HCT116 (cell line): ENCODE data around the gene WDSUB1. TPM values are rescaled to one million over a fixed set of nuclear protein-coding genes. Genes with fewer than 3 reads are reported as not detected.

Source experiments
- ATAC-seq: fragments of 200-7000 bp; cut with Tn5 transposase; 2 replicates; pipeline ENCODE4 v1.9.1; 2020; ENCODE audit warnings: mild to moderate bottlenecking, moderate library complexity
- BruUV-seq: library from RNA; stranded (reverse); fragments of 400-500 nt; replicated peaks from 2 replicates; lab custom pipeline; 2021; lab: Mats Ljungman, UMichigan
- CTCF ChIA-PET: fragments of 300-600 bp; sonication (Branson Sonifier 250); formaldehyde crosslinking; loops from one replicate; lab custom pipeline; 2021; ENCODE audit warnings: antibody characterized with exemption; lab: Charles Lee
- POLR2A ChIA-PET: fragments of 300-600, 350-600 bp; sonication (Branson Sonifier 250); formaldehyde crosslinking; loops from one replicate; lab custom pipeline; 2021; ENCODE audit warnings: antibody characterized with exemption; lab: Charles Lee
- RAD21 ChIA-PET, 2 experiments: fragments of 300-600 bp; sonication (Branson Sonifier 250); formaldehyde crosslinking; loops; one replicate each; lab custom pipeline; 2023; ENCODE audit warnings: low total read pairs in 2 of 2; ENCODE audit not compliant: uncharacterized antibody in 2 of 2, unreplicated experiment in 2 of 2, low non-redundant PET in 1 of 2; lab: Charles Lee
- DNase-seq: peaks from one replicate; pipeline ENCODE4 v3.0.0-alpha.2; 2010; ENCODE audit warnings: low read depth, low spot score
- H2AFZ ChIP-seq: fragments of 200-600 bp; shearing (Covaris generic), sonication (generic); 2 replicates; pipeline ENCODE4 v1.6.1; 2017; ENCODE audit warnings: low read depth, mixed run types, mixed read lengths, antibody characterized with exemption, low read length; ENCODE audit not compliant: poor library complexity, severe bottlenecking
- H3K27ac ChIP-seq: 2 replicates; pipeline ENCODE4 v1.5.1; 2012; ENCODE audit warnings: low read depth, low read length
- H3K27me3 ChIP-seq: fragments of 200-600 bp; sonication (generic); 2 replicates; pipeline ENCODE4 v1.6.1; 2016; ENCODE audit warnings: mixed run types, low read length, mixed read lengths; ENCODE audit not compliant: insufficient read depth
- H3K36me3 ChIP-seq, 2 experiments: fragments of 200-500 bp in 1 of 2; fragments of 200-600 bp in 1 of 2; sonication (Bioruptor generic) in 1 of 2; sonication (generic) in 1 of 2; 2 replicates each; pipeline versions ENCODE4 v1.5.1 to v1.6.1; 2014 to 2016; ENCODE audit warnings: low read length in 2 of 2, inconsistent platforms in 1 of 2, mixed read lengths in 1 of 2, mixed run types in 1 of 2; ENCODE audit not compliant: insufficient read depth in 2 of 2, control insufficient read depth in 1 of 2
- H3K4me1 ChIP-seq, 2 experiments: fragments of 200-600 bp in 1 of 2; sonication (generic) in 1 of 2; 2 replicates each; pipeline versions ENCODE4 v1.5.1 to v1.6.1; 2012 to 2017; ENCODE audit warnings: low read length in 2 of 2, inconsistent platforms in 1 of 2, mild to moderate bottlenecking in 1 of 2, mixed read lengths in 1 of 2, mixed run types in 1 of 2, moderate library complexity in 1 of 2; ENCODE audit not compliant: insufficient read depth in 2 of 2, control insufficient read depth in 1 of 2
- H3K4me2 ChIP-seq: fragments of 200-600 bp; sonication (generic); 2 replicates; pipeline ENCODE4 v1.6.1; 2017; ENCODE audit warnings: mixed run types, low read length, mixed read lengths
- H3K4me3 ChIP-seq, 2 experiments: fragments of 200-600 bp in 1 of 2; sonication (generic) in 1 of 2; replicated peaks in 1 of 2; 2 replicates each; pipeline ENCODE4 v1.5.1; 2011 to 2016; ENCODE audit warnings: low read length in 2 of 2, control low read depth in 1 of 2, low read depth in 1 of 2, mild to moderate bottlenecking in 1 of 2, mixed read lengths in 1 of 2, mixed run types in 1 of 2
- H3K79me2 ChIP-seq: fragments of 200-600 bp; sonication (generic); 2 replicates; pipeline ENCODE4 v1.6.1; 2017; ENCODE audit warnings: mild to moderate bottlenecking, mixed run types, low read length, moderate library complexity, mixed read lengths; ENCODE audit not compliant: insufficient read depth
- H3K9ac ChIP-seq: fragments of 200-600 bp; sonication (generic); 2 replicates; pipeline ENCODE4 v1.6.1; 2016; ENCODE audit warnings: low read length, mixed read lengths
- H3K9me2 ChIP-seq: fragments of 200-600 bp; sonication (generic), shearing (Covaris generic); 2 replicates; pipeline ENCODE4 v1.6.1; 2017; ENCODE audit warnings: mixed run types, mild to moderate bottlenecking, moderate library complexity; ENCODE audit not compliant: insufficient read depth
- H3K9me3 ChIP-seq, 2 experiments: fragments of 200-500 bp in 1 of 2; fragments of 200-600 bp in 1 of 2; sonication (Bioruptor generic) in 1 of 2; sonication (generic) in 1 of 2; 2 replicates each; pipeline ENCODE4 v1.6.1; 2014 to 2017; ENCODE audit warnings: low read length in 2 of 2, mixed read lengths in 2 of 2, inconsistent platforms in 1 of 2, low read depth in 1 of 2, mild to moderate bottlenecking in 1 of 2, mixed run types in 1 of 2, moderate library complexity in 1 of 2; ENCODE audit not compliant: control insufficient read depth in 1 of 2, insufficient read depth in 1 of 2
- H4K20me1 ChIP-seq: fragments of 200-600 bp; sonication (generic), shearing (Covaris generic); 2 replicates; pipeline ENCODE4 v1.6.1; 2017; ENCODE audit warnings: mixed run types, mild to moderate bottlenecking, moderate library complexity; ENCODE audit not compliant: insufficient read depth
- ATF3 ChIP-seq: IDR thresholded peaks from 2 replicates; pipeline ENCODE4 v1.6.1; 2012
- TCF7L2 ChIP-seq: IDR thresholded peaks from 2 replicates; pipeline ENCODE4 v1.7.0; 2011; ENCODE audit warnings: borderline replicate concordance, inconsistent platforms; ENCODE audit not compliant: insufficient read depth, insufficient read length; ENCODE audit errors: extremely low read depth
- intact Hi-C: fragments of 100-400 bp; cut with micrococcal nuclease; formaldehyde crosslinking; loops from 2 replicates; pipeline ENCODE4 v1.10.0; 2022
- total RNA-seq: library from RNA; stranded (reverse); gene quantifications from one replicate; pipeline ENCODE4 v1.2.1, GENCODE V29; 2021; ENCODE audit not compliant: unreplicated experiment
- TF ChIP-seq, protein P1 (sequence below): IDR thresholded peaks from 2 replicates; pipeline ENCODE4 v1.6.1; 2012; ENCODE audit warnings: low read depth

WDSUB1 gene
- total RNA-seq, 1 experiment from 2014 or later: 8.8 TPM

- Histone ChIP-seq H3K27me3 (no peaks in the 10 kb centered on the region), H3K9ac (no peak overlapping the region), H3K4me1 (peaks cover 0 to 21% of the 10 kb centered on the region in 2 experiments; a peak in 2 of 4 replicates), H3K4me2 (no peak overlapping the region), H4K20me1 (no peaks in the 10 kb centered on the region), H3K36me3 (no peaks in the 10 kb centered on the region), H3K4me3 (no peak overlapping the region), H2AFZ (no peak overlapping the region), H3K9me2 (no peaks in the 10 kb centered on the region), H3K79me2 (peaks cover 14% of the 10 kb centered on the region), H3K9me3 (no peaks in the 10 kb centered on the region), H3K27ac (no peak overlapping the region)
- ChIA-PET CTCF (no interaction called here), RAD21 (no interaction called here), POLR2A (no interaction called here)
- ATAC-seq: no peak
- DNase-seq: no peak
- intact Hi-C loops: no loop called here
- TF ChIP-seq, protein P1, sequence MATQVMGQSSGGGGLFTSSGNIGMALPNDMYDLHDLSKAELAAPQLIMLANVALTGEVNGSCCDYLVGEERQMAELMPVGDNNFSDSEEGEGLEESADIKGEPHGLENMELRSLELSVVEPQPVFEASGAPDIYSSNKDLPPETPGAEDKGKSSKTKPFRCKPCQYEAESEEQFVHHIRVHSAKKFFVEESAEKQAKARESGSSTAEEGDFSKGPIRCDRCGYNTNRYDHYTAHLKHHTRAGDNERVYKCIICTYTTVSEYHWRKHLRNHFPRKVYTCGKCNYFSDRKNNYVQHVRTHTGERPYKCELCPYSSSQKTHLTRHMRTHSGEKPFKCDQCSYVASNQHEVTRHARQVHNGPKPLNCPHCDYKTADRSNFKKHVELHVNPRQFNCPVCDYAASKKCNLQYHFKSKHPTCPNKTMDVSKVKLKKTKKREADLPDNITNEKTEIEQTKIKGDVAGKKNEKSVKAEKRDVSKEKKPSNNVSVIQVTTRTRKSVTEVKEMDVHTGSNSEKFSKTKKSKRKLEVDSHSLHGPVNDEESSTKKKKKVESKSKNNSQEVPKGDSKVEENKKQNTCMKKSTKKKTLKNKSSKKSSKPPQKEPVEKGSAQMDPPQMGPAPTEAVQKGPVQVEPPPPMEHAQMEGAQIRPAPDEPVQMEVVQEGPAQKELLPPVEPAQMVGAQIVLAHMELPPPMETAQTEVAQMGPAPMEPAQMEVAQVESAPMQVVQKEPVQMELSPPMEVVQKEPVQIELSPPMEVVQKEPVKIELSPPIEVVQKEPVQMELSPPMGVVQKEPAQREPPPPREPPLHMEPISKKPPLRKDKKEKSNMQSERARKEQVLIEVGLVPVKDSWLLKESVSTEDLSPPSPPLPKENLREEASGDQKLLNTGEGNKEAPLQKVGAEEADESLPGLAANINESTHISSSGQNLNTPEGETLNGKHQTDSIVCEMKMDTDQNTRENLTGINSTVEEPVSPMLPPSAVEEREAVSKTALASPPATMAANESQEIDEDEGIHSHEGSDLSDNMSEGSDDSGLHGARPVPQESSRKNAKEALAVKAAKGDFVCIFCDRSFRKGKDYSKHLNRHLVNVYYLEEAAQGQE: no peak
- BruUV-seq: no TSS peak
Measured at GRCh38 chr2:159283529-159283928, 3.0 kb downstream of the WDSUB1 start.

DNA sequence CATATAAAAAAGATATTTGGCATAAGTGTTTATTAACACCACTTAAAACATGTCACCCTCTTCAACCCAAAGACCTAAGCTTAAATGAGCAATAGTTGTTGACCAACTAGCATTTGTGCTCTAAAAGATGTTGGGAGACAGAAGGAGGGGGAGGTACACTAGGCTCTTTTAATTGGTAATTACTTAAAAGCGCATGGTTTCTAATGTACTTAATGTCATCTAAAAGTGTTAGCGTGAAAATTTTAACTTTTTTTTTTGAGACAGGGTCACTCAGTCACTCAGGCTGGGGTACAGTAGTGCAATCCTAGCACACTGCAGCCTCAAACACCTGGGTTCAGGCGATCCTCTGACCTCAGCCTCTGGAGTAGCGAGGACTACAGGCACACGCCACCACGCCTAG is 5.5 kb downstream of the WDSUB1 start:
- Histone ChIP-seq H3K9ac (no peak overlapping the region), H3K4me1 (peaks cover 0 to 6% of the 10 kb centered on the region in 2 experiments; a peak in 2 of 4 replicates), H3K9me2 (no peaks in the 10 kb centered on the region), H3K9me3 (no peaks in the 10 kb centered on the region), H3K27ac (no peak overlapping the region), H3K4me2 (no peak overlapping the region)
- intact Hi-C loops: no loop called here
- CTCF ChIA-PET: no interaction called here
- RAD21 ChIA-PET: no interaction called here
- TF ChIP-seq TCF7L2 (no peak), ATF3 (no peak)
- TF ChIP-seq, all 23 proteins: peak for 0
- ATAC-seq (no peak), DNase-seq (no peak)
- BruUV-seq: no TSS peak
- Histone ChIP-seq H3K27me3 (no peaks in the 10 kb centered on the region), H3K79me2 (peaks cover 14% of the 10 kb centered on the region), H3K36me3 (no peaks in the 10 kb centered on the region), H3K4me3 (no peak overlapping the region), H4K20me1 (no peaks in the 10 kb centered on the region), H2AFZ (no peak overlapping the region)
- POLR2A ChIA-PET: no interaction called here
